Measurements from ENCODE around the gene MSMP.

MSMP gene

GRCh38 chr9:35753466-35753865 lies 610 bp downstream of the MSMP start:
- TF ChIP-seq, protein P1, sequence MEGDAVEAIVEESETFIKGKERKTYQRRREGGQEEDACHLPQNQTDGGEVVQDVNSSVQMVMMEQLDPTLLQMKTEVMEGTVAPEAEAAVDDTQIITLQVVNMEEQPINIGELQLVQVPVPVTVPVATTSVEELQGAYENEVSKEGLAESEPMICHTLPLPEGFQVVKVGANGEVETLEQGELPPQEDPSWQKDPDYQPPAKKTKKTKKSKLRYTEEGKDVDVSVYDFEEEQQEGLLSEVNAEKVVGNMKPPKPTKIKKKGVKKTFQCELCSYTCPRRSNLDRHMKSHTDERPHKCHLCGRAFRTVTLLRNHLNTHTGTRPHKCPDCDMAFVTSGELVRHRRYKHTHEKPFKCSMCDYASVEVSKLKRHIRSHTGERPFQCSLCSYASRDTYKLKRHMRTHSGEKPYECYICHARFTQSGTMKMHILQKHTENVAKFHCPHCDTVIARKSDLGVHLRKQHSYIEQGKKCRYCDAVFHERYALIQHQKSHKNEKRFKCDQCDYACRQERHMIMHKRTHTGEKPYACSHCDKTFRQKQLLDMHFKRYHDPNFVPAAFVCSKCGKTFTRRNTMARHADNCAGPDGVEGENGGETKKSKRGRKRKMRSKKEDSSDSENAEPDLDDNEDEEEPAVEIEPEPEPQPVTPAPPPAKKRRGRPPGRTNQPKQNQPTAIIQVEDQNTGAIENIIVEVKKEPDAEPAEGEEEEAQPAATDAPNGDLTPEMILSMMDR (IDR thresholded peaks at IDR 0.05; ENCODE audit: low read depth, low read length), result no peak
- Histone ChIP-seq H3K4me1 (no peaks in the 10 kb centered on the region), H3K27me3 (no peaks in the 10 kb centered on the region), H3K9me3 (no peaks in the 10 kb centered on the region), H3K4me3 (ENCODE audit: low read depth, low read length) (no peak overlapping the region), H3K36me3 (peaks cover 10% of the 10 kb centered on the region)
- DNase-seq, result no peak

DNA sequence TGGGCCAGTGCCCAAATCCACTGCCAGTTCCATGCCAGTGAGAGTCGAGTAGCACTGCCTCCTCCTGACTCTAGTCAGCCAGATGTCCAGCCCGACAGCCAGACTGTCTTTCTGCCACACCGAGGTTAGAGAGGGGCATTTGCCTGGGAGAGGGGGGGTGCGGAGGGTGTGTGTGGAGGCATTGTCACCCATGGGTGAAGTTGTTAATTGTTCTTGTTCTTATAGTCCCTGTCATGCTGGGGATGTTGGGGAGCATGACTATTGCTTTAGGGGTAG lies 3.9 kb downstream of the MSMP start:
- Histone ChIP-seq H3K27me3 (no peaks in the 10 kb centered on the region), H3K9me3 (no peaks in the 10 kb centered on the region), H3K4me1 (peaks cover 3% of the 10 kb centered on the region), H3K36me3 (peaks cover 10% of the 10 kb centered on the region), H3K4me3 (ENCODE audit: low read depth, low read length) (peak overlapping the region; percentile 92)
- TF ChIP-seq, protein P1 (IDR thresholded peaks at IDR 0.05; ENCODE audit: low read depth, low read length), result no peak
- no peak for DNase-seq

GRCh38 chr9:35749515-35750255 lies 4.4 kb downstream of the MSMP start:
- DNase-seq, result no peak
- TF ChIP-seq, protein P1 (IDR thresholded peaks at IDR 0.05; ENCODE audit: low read depth, low read length), result no peak
- peaks cover 12% of the 10 kb centered on the region for H3K36me3 ChIP-seq
- H3K27me3 ChIP-seq, result no peaks in the 10 kb centered on the region
- peaks cover 3% of the 10 kb centered on the region for H3K4me1 ChIP-seq
- no peaks in the 10 kb centered on the region for H3K9me3 ChIP-seq
- H3K4me3 ChIP-seq (ENCODE audit: low read depth, low read length), result peak overlapping the region; percentile 92

DNA sequence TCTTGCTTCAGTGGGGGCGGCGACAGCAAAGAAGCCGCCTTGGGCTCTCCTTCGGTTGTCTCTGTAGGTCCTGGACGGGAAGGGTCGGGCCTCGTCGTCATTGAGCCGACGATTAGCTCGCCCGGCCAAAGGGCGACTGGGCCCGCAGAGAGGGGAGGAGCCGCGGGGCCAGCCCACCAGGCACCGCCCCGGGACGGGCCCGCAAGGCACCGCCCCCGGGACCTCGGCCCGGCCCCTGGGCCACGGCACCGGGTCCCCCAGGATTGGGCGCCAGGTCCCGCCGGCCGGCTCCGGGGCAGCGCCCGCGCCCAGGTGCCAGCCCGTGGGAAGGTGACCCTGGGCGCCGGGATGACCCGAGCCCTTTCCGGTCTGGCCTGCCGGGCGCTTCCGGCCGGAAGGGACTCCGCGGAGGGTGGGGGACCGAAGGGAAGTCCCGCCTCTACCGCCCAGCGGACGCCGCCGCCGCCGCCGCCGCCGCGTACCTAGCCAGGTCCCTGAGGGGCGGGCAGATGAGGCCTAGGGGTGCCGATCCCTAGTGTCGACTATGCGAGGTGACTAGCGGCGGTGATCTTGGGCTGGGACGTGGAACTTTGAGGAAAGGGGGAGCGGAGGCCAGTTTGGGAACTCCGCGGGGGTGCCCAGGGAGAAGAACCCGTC lies 5.1 kb downstream of the MSMP start, which contains the start of the genes GBA2 and RGP1:
Gene GBA2, minus strand, starts transcription at position 371 of the 657 bp plus-strand sequence. CDS start 524 bp downstream, outside the sequence.
Gene RGP1, plus strand, starts transcription at position 430 of the 657 bp plus-strand sequence. CDS start 469 bp downstream, outside the sequence.
- Histone ChIP-seq H3K27me3 (no peaks in the 10 kb centered on the region), H3K9me3 (no peaks in the 10 kb centered on the region), H3K4me3 (ENCODE audit: low read depth, low read length) (peak within 1 kb of the TSS; percentile 92), H3K36me3 (peaks cover 19% of the 10 kb centered on the region), H3K4me1 (peaks cover 3% of the 10 kb centered on the region)
- DNase-seq, result peak; percentile 86
- TF ChIP-seq, protein P1 (IDR thresholded peaks at IDR 0.05; ENCODE audit: low read depth, low read length), result no peak

- no peaks in the 10 kb centered on the region for H3K27me3 ChIP-seq
- TF ChIP-seq, protein P1 (IDR thresholded peaks at IDR 0.05; ENCODE audit: low read depth, low read length), result no peak
- H3K9me3 ChIP-seq, result no peaks in the 10 kb centered on the region
- H3K36me3 ChIP-seq, result peaks cover 25% of the 10 kb centered on the region
- peaks cover 3% of the 10 kb centered on the region for H3K4me1 ChIP-seq
- DNase-seq, result no peak
- peak overlapping the region; percentile 92 for H3K4me3 ChIP-seq (ENCODE audit: low read depth, low read length)
Observed at GRCh38 chr9:35748242-35748857, 5.7 kb downstream of the MSMP start.

Measured in BE2C (cell line).